ENCODE results near the gene MARCKS. TPM values are rescaled to one million over a fixed set of nuclear protein-coding genes. Genes with fewer than 3 reads are reported as not detected.

Gene MARCKS
- total RNA-seq, 2 experiments from 2014 or later: 1.7 to 2.2 TPM

DNA sequence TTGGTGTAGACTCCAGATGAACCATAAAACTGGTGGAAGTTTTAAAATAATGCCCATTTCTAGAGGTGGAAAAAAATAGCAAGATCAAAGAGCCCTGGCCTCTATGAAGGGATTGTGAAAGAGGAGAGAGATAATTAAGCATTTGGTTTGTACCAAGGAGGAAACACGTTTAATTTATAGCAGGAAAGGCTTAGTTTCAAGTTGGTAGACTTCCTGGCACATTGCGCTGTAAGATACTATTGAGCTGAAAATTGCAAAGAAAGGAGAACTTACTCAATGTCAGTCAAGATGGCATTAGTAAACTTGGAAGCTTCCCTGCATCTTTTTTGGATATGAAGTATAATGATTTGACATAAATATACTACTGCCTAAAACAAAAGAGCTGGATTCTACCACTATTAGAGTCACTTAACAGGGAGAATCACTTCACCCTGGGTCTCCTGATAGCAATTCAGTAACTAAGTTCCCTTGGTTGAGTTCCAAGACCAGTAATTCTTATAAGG, 24.4 kb downstream of the MARCKS start:
- Mint-ChIP-seq H3K36me3 (no peaks in the 10 kb centered on the region), H3K4me1 (no peaks in the 10 kb centered on the region), H3K4me3 (no peak overlapping the region), H3K27ac (no peak overlapping the region), H3K27me3 (peaks cover 38% of the 10 kb centered on the region), H3K9me3 (no peaks in the 10 kb centered on the region)
- DNase-seq (no peak), ATAC-seq (ENCODE audit: low read depth) (no peak)
- POLR2A ChIA-PET: no interaction called here

DNA sequence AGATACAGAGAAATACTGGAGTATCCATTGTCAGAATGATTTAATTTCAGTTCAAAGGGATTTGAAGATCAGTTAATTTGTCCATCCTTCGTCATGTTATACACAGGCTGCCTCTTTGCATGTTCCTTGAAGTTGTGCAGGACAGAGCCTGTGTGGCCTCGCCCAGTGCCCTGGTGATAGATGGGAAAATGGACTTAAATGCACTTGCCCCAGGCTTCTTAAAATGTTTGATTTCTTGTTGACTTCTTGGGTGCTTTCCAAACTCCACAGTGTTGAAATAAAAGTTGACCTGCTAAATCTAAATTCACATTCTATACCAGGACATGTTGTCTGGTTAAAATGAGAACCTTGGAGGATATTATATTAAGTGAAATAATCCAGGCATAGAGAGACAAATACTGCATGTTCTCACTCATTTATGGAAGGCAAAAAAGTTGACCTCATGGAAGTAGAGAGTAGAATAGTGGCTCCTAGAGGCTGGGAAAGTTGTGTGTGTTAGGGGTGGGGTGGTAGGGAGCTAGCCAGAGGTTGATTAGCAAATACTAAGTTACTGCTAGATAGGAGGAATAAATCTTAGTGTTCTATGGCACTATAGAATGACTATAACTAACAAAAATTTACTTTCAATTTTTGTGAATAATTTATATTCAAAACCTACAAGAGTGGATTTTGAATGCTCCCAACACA, 25.3 kb downstream of the MARCKS start:
- Mint-ChIP-seq H3K4me1 (no peaks in the 10 kb centered on the region), H3K4me3 (no peak overlapping the region)
- POLR2A ChIA-PET: no interaction called here

DNA sequence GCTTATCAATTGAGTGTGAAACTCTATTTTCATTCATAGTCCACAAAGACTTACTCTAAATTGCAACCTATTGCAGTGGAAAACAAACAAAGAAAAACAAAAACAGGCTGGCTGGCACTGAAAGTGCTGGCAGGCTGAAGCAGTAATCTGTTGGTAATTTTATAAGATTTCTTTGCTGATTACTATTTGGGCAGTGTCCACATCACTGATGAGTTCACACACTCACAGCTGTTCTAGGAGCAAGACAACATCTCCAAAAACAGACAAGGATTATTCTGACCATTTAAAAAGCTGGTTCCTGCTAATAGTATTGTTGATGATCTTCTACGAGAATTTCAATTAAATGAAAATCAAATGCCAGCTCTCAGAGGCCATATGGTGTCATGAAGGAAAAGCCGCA, 26.9 kb downstream of the MARCKS start:
- Mint-ChIP-seq H3K27me3 (peaks cover 24% of the 10 kb centered on the region), H3K4me3 (no peak overlapping the region)
- ATAC-seq (ENCODE audit: low read depth): no peak

More for the DNA sequence above, 25.3 kb downstream of the MARCKS start:
- no peak for DNase-seq
- no peaks in the 10 kb centered on the region for H3K9me3 Mint-ChIP-seq
- no peak for ATAC-seq (ENCODE audit: low read depth)
- no peak overlapping the region for H3K27ac Mint-ChIP-seq
- peaks cover 31% of the 10 kb centered on the region for H3K27me3 Mint-ChIP-seq
- no peaks in the 10 kb centered on the region for H3K36me3 Mint-ChIP-seq

DNA sequence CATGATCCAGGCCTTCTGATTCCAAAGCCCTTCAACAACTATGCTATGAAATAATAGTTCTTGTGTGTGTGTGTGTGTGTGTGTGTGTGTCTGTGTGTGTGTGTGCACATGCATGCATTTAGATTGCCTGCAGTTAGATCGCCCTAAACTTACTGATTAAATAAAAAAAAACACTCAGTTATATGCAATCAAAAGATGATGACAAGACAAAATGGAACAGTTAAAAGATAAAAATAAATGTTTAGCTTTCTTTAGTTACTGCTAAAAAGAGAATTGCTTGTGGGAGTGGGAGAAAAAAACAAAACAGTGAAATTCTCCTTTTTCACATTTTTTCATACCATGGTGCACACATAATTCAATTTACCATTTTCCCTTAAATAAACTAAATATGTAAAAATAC, 29.4 kb downstream of the MARCKS start:
- Mint-ChIP-seq H3K4me3 (no peak overlapping the region), H3K36me3 (no peaks in the 10 kb centered on the region), H3K9me3 (peaks cover 2% of the 10 kb centered on the region), H3K4me1 (no peaks in the 10 kb centered on the region), H3K27ac (no peak overlapping the region), H3K27me3 (peaks cover 11% of the 10 kb centered on the region)
- no peak for ATAC-seq (ENCODE audit: low read depth)
- no peak for DNase-seq
- POLR2A ChIA-PET: no interaction called here

More for the DNA sequence above, 26.9 kb downstream of the MARCKS start:
- H3K36me3 Mint-ChIP-seq: no peaks in the 10 kb centered on the region
- H3K27ac Mint-ChIP-seq: no peak overlapping the region
- POLR2A ChIA-PET: no interaction called here
- DNase-seq: no peak
- H3K4me1 Mint-ChIP-seq: no peaks in the 10 kb centered on the region
- H3K9me3 Mint-ChIP-seq: no peaks in the 10 kb centered on the region

GRCh38 chr6:113888493-113888892, 31.3 kb downstream of the MARCKS start:
- POLR2A ChIA-PET: no interaction called here
- peaks cover 7% of the 10 kb centered on the region for H3K27me3 Mint-ChIP-seq

GRCh38 chr6:113888956-113889630, 31.9 kb downstream of the MARCKS start:
- Mint-ChIP-seq H3K36me3 (no peaks in the 10 kb centered on the region), H3K4me3 (no peak overlapping the region), H3K4me1 (no peaks in the 10 kb centered on the region), H3K27me3 (peaks cover 8% of the 10 kb centered on the region), H3K27ac (no peak overlapping the region), H3K9me3 (peaks cover 2% of the 10 kb centered on the region)
- ATAC-seq (ENCODE audit: low read depth): no peak
- POLR2A ChIA-PET: no interaction called here
- no peak for DNase-seq

More at GRCh38 chr6:113888493-113888892, 31.3 kb downstream of the MARCKS start:
- H3K4me1 Mint-ChIP-seq: no peaks in the 10 kb centered on the region
- ATAC-seq (ENCODE audit: low read depth) (peak; percentile 33), DNase-seq (no peak)
- H3K4me3 Mint-ChIP-seq: no peak overlapping the region
- peaks cover 2% of the 10 kb centered on the region for H3K9me3 Mint-ChIP-seq
- no peaks in the 10 kb centered on the region for H3K36me3 Mint-ChIP-seq
- H3K27ac Mint-ChIP-seq: no peak overlapping the region

DNA sequence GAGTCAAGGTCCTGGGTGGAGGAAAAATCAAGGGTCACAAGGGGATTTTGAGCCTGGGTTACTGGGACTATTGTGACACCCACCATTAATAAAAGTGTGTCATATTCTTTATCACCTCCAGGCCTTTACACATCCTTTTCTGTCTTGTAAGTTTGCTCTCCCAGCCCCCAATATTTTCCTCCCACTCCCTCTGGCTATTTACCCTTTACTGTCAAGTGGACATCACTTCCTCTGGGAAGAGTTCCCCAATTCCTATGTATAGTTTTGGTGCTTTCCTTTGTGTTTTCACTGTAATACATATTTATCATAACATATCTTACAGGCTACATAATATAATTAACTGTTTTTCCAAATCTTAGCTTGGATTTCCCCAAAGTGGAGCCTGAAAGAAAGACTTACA, 36.3 kb downstream of the MARCKS start:
- POLR2A ChIA-PET: no interaction called here
- H3K4me1 Mint-ChIP-seq: no peaks in the 10 kb centered on the region
- H3K27ac Mint-ChIP-seq: no peak overlapping the region
- H3K36me3 Mint-ChIP-seq: no peaks in the 10 kb centered on the region
- DNase-seq: no peak
- peaks cover 13% of the 10 kb centered on the region for H3K27me3 Mint-ChIP-seq
- peaks cover 2% of the 10 kb centered on the region for H3K9me3 Mint-ChIP-seq
- no peak overlapping the region for H3K4me3 Mint-ChIP-seq
- ATAC-seq (ENCODE audit: low read depth): no peak

GRCh38 chr6:113893866-113894265, 36.7 kb downstream of the MARCKS start:
- no peaks in the 10 kb centered on the region for H3K4me1 Mint-ChIP-seq
- DNase-seq (no peak), ATAC-seq (ENCODE audit: low read depth) (no peak)
- peaks cover 2% of the 10 kb centered on the region for H3K9me3 Mint-ChIP-seq
- no peak overlapping the region for H3K27ac Mint-ChIP-seq
- H3K4me3 Mint-ChIP-seq: no peak overlapping the region
- no peaks in the 10 kb centered on the region for H3K36me3 Mint-ChIP-seq
- POLR2A ChIA-PET: no interaction called here
- peaks cover 13% of the 10 kb centered on the region for H3K27me3 Mint-ChIP-seq

- Mint-ChIP-seq H3K4me3 (no peak overlapping the region), H3K36me3 (no peaks in the 10 kb centered on the region), H3K9me3 (peaks cover 2% of the 10 kb centered on the region), H3K4me1 (no peaks in the 10 kb centered on the region), H3K27me3 (peaks cover 16% of the 10 kb centered on the region), H3K27ac (no peak overlapping the region)
- POLR2A ChIA-PET: no interaction called here
- no peak for DNase-seq
- no peak for ATAC-seq (ENCODE audit: low read depth)
These were observed 37.8 kb downstream of the MARCKS start for GRCh38 chr6:113894712-113895674.

GRCh38 chr6:113901482-113901881, 44.3 kb downstream of the MARCKS start:
- POLR2A ChIA-PET: no interaction called here
- no peak for DNase-seq
- no peaks in the 10 kb centered on the region for H3K4me1 Mint-ChIP-seq
- H3K27me3 Mint-ChIP-seq: peaks cover 8% of the 10 kb centered on the region
- H3K27ac Mint-ChIP-seq: no peak overlapping the region
- H3K4me3 Mint-ChIP-seq: no peak overlapping the region
- no peak for ATAC-seq (ENCODE audit: low read depth)
- no peaks in the 10 kb centered on the region for H3K36me3 Mint-ChIP-seq
- H3K9me3 Mint-ChIP-seq: no peaks in the 10 kb centered on the region

GRCh38 chr6:113903666-113904330, 46.7 kb downstream of the MARCKS start:
- H3K27ac Mint-ChIP-seq: no peak overlapping the region
- H3K36me3 Mint-ChIP-seq: no peaks in the 10 kb centered on the region
- POLR2A ChIA-PET: no interaction called here
- H3K4me3 Mint-ChIP-seq: no peak overlapping the region
- H3K4me1 Mint-ChIP-seq: peaks cover 1% of the 10 kb centered on the region
- H3K27me3 Mint-ChIP-seq: peaks cover 7% of the 10 kb centered on the region
- no peak for ATAC-seq (ENCODE audit: low read depth)
- no peaks in the 10 kb centered on the region for H3K9me3 Mint-ChIP-seq
- no peak for DNase-seq

DNA sequence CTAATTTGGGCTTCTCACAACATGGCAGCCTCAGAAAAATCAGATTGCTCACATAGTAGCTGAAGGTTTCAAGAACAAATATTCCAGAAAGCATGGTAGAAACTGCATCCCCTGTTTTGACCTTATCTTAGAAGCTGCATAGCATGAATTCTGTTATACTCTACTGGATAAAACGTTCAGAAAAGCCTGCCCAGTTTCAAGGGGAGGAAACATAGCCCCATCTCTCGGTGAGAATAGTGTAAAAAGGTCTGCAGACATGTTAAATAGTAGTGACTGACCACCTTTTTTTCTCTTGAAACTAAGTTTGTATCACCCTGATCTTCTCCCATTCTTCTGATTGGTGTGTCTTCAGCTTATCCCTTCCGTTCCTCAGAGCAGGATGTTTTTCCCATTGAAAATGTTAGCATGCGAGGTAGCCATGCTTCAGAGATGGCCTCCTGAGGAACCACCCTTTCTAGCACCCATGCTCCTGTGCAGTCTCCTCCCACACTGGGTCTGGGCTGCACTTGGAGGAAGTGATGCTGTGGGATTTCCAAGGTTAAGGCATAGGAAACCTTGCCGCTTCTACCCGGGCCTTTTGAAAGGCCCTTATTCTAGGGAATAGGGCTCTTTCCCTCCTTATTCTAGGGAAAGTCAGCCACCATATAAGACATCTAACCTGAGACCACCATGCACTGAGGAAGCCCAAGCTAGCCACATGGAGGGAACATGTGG, 50.1 kb downstream of the MARCKS start:
- Mint-ChIP-seq H3K4me3 (no peak overlapping the region), H3K36me3 (no peaks in the 10 kb centered on the region), H3K4me1 (peaks cover 3% of the 10 kb centered on the region), H3K27ac (no peak overlapping the region), H3K9me3 (no peaks in the 10 kb centered on the region), H3K27me3 (peaks cover 8% of the 10 kb centered on the region)
- POLR2A ChIA-PET: no interaction called here
- DNase-seq (no peak), ATAC-seq (ENCODE audit: low read depth) (no peak)

Data from activated naive CD8-positive, alpha-beta T cell treated with anti-CD3 and anti-CD28 coated beads, Interleukin-2, amount 10 ng/mL, durations not matched to agents 7 days and 5 days (primary cell).